ENCODE results near the gene C7orf25.
A peak's percentile ranks its signal among the peaks of the same experiment; 100 is the strongest.

The C7orf25 gene

GRCh38 chr7:42911454-42912447 lies at the start of gene C7orf25:
C7orf25 (minus strand) TSS chr7:42912070; CDS start chr7:42910900, 1,170 bp downstream.
- DNase-seq (ENCODE audit: low read depth), result peak; percentile 67

- no peak for DNase-seq (ENCODE audit: low read depth)
These were observed 49.3 kb upstream of the C7orf25 start for GRCh38 chr7:42961170-42961569.

- no peak for DNase-seq (ENCODE audit: low read depth)
These were observed 48.9 kb upstream of the C7orf25 start for GRCh38 chr7:42960762-42961161.

GRCh38 chr7:42959549-42959948 lies 47.7 kb upstream of the C7orf25 start:
- DNase-seq (ENCODE audit: low read depth), result no peak

GRCh38 chr7:42956062-42956461 lies 44.2 kb upstream of the C7orf25 start:
- no peak for DNase-seq (ENCODE audit: low read depth)

GRCh38 chr7:42953994-42954393 lies 42.1 kb upstream of the C7orf25 start:
- no peak for DNase-seq (ENCODE audit: low read depth)

GRCh38 chr7:42952328-42952727 lies 40.5 kb upstream of the C7orf25 start:
- no peak for DNase-seq (ENCODE audit: low read depth)

- no peak for DNase-seq (ENCODE audit: low read depth)
These were observed 38.5 kb upstream of the C7orf25 start for GRCh38 chr7:42950417-42950816.

GRCh38 chr7:42947521-42947920 lies 35.7 kb upstream of the C7orf25 start:
- no peak for DNase-seq (ENCODE audit: low read depth)

- DNase-seq (ENCODE audit: low read depth), result no peak
These were observed 34.7 kb upstream of the C7orf25 start for GRCh38 chr7:42946627-42946950.

- no peak for DNase-seq (ENCODE audit: low read depth)
These were observed 34.2 kb upstream of the C7orf25 start for GRCh38 chr7:42945821-42946626.

GRCh38 chr7:42940985-42941847 lies 29.3 kb upstream of the C7orf25 start:
- DNase-seq (ENCODE audit: low read depth), result no peak

GRCh38 chr7:42939457-42940240 lies 27.8 kb upstream of the C7orf25 start:
- no peak for DNase-seq (ENCODE audit: low read depth)

GRCh38 chr7:42935861-42936260 lies 24.0 kb upstream of the C7orf25 start:
- no peak for DNase-seq (ENCODE audit: low read depth)

GRCh38 chr7:42934291-42934690 lies 22.4 kb upstream of the C7orf25 start:
- DNase-seq (ENCODE audit: low read depth), result no peak

GRCh38 chr7:42932811-42933591 lies 21.1 kb upstream of the C7orf25 start:
- no peak for DNase-seq (ENCODE audit: low read depth)

- peak; percentile 87 for DNase-seq (ENCODE audit: low read depth)
These were observed 20.2 kb upstream of the C7orf25 start, which contains the start of the genes MRPL32 and PSMA2 for GRCh38 chr7:42931834-42932651. MRPL32 (plus strand) TSS chr7:42932376; CDS start chr7:42932387, 11 bp downstream. PSMA2 (minus strand) TSS chr7:42932174; CDS start chr7:42932158, 16 bp downstream.

GRCh38 chr7:42931447-42931833 lies 19.6 kb upstream of the C7orf25 start:
- DNase-seq (ENCODE audit: low read depth), result no peak

GRCh38 chr7:42930889-42931288 lies 19.0 kb upstream of the C7orf25 start:
- DNase-seq (ENCODE audit: low read depth), result no peak
